A172 (cell line): ENCODE data around the gene BTLA. TPM values are rescaled to one million over a fixed set of nuclear protein-coding genes. Genes with fewer than 3 reads are reported as not detected.
"Not testable (repeated sequence)": the region's sequence is repeated elsewhere in the genome, so short reads cannot be mapped to it uniquely, and the experiment has no call there.

Experiments
- DNase-seq: peaks from one replicate; pipeline ENCODE4 v3.0.0-alpha.2; 2015; ENCODE audit warnings: low spot score
- total RNA-seq: library from RNA; depleted of rRNA; stranded (reverse); fragments of >200 nt; shearing (Covaris generic); gene quantifications from 2 replicates; pipeline ENCODE4 v1.2.3, GENCODE V29; 2014

The BTLA gene
- total RNA-seq, 1 experiment from 2014 or later, result not detected

- no peak for DNase-seq
Measured at GRCh38 chr3:112491373-112491772, 7.9 kb downstream of the BTLA start.

- no peak for DNase-seq
Measured at GRCh38 chr3:112489674-112490479, 9.4 kb downstream of the BTLA start.

GRCh38 chr3:112486811-112487505, 12.3 kb downstream of the BTLA start:
- DNase-seq, result peak; percentile 7

GRCh38 chr3:112484352-112484751, 14.9 kb downstream of the BTLA start:
- DNase-seq, result no peak

- DNase-seq, result no peak
Measured at GRCh38 chr3:112482675-112483074, 16.6 kb downstream of the BTLA start.

DNA sequence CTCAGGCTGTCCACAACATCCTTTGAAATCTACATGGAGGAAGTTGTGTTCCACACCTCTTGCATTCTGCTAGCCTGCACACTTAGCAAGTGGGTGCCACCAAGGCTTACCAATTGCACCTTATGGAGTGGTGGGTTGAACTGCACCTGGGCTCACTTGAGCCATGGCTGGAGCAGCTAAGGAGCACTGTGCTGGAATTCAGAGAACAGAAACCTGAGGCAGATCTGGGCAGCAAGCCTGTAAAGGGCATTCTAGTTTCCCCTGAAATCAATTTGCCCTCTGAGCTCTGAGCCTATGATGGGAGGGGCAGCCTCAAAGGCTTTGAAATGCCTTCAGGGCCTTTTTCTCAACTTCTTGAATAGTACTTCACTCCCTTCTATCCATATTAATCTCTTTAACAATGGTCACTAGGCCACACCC, 18.0 kb downstream of the BTLA start:
- no peak for DNase-seq

GRCh38 chr3:112477891-112478290, 21.4 kb downstream of the BTLA start:
- no peak for DNase-seq

DNA sequence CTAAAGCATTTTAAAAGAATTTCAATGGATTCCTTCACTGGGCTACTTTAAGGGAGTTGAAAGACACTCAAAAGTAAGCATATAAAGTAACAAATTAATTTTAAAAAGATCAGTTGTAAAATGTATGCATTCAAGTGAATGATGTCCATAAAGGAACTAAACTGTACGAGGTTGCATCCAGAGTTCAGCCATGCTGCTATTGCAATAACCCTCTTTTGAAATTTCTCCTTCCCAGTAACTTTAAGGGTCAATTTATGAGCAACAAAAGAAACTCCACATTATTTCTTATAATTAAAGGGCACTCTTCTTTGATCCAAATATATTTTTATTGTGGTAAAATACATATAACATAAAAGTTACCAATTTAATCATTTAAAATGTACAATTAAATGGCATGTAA, 22.9 kb downstream of the BTLA start:
- DNase-seq, result no peak

GRCh38 chr3:112474796-112475195, 24.5 kb downstream of the BTLA start:
- no peak for DNase-seq

DNA sequence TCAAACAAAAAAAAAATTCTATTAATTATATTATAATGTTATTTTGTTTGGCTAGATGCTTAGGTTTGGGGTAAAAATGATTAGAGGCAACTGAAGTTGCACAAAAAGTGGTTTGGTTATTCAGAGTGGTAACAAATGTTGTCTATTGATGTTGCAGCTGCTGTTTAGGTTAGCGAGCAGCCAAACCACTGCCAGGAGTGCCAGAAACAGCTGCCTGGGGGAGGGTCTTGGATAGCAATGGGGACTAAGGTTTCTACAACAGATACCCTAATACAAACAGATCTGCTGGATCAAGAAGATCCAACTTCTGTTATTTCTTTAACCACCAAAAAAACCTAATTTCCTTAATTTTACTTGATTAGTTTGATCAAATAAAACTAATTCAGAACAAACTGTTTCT, 26.6 kb downstream of the BTLA start:
- no peak for DNase-seq

DNA sequence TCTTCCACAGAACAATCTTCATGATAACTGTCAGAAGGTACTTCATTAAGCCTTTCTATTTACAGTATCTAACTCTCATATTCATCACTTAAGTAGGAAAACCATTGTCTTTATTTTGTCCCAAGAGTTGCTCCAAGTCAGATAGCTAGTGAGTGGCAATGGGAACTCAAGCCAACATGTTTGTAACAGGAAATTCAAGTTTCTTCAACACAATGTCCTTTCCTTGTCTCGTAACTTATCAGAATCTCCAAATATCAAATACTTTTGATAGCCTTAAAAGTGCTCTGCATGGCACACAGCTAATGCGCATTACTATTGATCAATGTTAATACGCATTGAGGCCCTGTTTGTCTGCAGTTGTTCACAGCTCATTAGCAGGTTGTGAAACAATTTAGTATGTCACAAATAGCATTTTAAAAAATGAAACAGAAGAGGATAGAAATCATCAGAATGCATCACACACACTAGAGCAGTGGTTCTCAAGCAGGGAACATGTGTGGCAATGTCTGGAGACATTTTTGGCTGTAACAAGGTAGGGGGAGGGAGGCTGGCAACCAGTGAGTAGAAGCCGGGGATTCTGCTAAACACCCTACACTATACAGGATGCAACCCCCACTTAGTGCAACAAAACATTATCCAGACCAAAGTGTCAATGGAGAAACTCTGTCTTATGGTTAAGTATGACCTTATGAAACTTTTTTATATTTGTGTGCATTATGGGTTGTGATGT, 27.5 kb downstream of the BTLA start:
- DNase-seq, result no peak

- no peak for DNase-seq
Measured at GRCh38 chr3:112470788-112471187, 28.5 kb downstream of the BTLA start.

DNA sequence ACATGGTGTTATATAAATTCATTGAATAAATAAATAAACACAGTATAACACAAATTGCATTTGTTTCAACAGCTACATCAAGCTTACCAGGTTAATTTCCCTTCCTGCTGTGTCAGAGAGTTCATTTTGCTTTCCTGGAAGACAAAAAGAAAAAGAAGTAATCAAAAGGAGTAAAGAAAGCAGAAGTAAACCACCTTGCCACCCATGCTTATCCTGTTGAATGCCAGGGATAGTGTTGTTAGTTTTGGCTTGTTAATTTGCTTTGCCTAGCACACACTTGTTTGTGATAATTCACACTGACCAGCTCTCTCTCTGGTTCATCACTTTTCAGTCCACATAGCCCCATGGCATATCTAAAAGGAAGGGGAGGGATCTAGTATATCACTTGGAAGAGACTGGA, 29.6 kb downstream of the BTLA start:
- DNase-seq, result no peak

- no peak for DNase-seq
Measured at GRCh38 chr3:112467539-112467938, 31.7 kb downstream of the BTLA start.

- DNase-seq, result no peak
Measured at GRCh38 chr3:112466020-112466419, 33.3 kb downstream of the BTLA start.

- peak; percentile 2 for DNase-seq
Measured at GRCh38 chr3:112464264-112464663, 35.0 kb downstream of the BTLA start.

- no peak for DNase-seq
Measured at GRCh38 chr3:112463250-112463649, 36.0 kb downstream of the BTLA start.

- DNase-seq, result not testable (repeated sequence)
Measured at GRCh38 chr3:112461787-112462186, 37.5 kb downstream of the BTLA start.

DNA sequence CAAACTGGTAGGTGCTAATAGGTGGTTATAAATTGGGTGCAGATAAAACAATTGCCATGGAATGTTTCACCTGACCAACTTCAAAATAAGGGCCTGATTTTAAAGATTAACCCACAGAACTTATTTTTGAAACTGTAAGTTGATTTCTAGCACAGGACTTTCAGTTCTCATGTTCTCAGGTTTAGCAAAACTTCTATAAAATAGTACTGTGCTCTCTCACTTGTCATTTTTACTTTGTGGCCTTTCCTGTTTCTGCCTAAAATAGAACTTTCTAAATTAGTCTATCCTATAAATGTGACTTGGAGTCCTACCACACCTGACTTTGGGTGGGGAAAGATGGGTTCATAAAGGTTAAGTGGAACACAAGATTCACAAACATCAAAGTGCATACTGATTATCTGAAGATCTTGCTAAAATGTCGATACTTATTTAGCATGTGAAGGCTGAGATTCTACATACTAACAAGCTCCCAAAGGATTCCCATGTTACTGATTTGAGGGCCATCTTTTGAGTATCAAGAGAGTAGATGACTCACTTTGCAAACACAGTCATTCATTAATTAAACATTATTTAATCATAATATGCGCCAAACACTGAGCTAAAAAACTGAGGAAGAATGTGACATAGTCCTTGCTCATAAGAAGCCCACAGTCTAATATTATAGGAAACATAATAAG, 38.6 kb downstream of the BTLA start:
- DNase-seq, result no peak

- DNase-seq, result no peak
Measured at GRCh38 chr3:112459750-112460149, 39.5 kb downstream of the BTLA start.

DNA sequence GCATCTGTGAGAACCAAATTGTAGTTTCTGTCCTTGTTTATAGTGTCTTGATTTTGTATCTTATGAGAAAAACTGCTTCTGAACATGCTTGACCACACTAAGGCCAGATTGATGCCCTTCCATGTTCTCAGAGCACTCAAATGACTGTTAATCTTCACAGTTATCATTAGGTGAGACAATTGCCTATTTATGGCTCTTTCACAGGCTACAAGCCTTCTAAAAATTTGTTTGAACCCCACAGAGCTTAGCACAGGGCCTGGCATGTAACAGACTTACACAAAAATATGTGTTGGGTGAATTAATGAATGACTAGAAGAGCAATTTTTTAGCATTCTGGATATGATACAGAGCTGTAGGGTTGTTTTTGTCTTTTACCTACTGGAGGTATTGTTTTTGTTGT, 43.1 kb downstream of the BTLA start:
- DNase-seq, result no peak

GRCh38 chr3:112448939-112449338, 50.3 kb downstream of the BTLA start:
- no peak for DNase-seq
